Prostate gland (tissue), 2 donors: ENCODE measurements around the gene SLC35A5.

Experiments used
- POLR2A ChIP-seq: fragments of 450-650 bp; IDR thresholded peaks from one replicate; pipeline ENCODE4 v1.6.1; 2016; ENCODE audit warnings: antibody characterized with exemption, mild to moderate bottlenecking
- POLR2AphosphoS5 ChIP-seq: sonication (generic); formaldehyde crosslinking; IDR thresholded peaks from one replicate; pipeline ENCODE4 v1.6.1; 2017; ENCODE audit warnings: antibody characterized with exemption
- TF ChIP-seq, protein P1 (sequence below), 4 experiments: fragments of 200-600 bp in 2 of 4; fragments of 450-650 bp in 2 of 4; sonication (generic) in 2 of 4; IDR thresholded peaks; 1 replicate in 3 of 4; 2 replicates in 1 of 4; pipeline ENCODE4 v1.5.1; 2016 to 2019; ENCODE audit warnings: antibody characterized with exemption in 4 of 4, mild to moderate bottlenecking in 2 of 4, moderate library complexity in 2 of 4

DNA sequence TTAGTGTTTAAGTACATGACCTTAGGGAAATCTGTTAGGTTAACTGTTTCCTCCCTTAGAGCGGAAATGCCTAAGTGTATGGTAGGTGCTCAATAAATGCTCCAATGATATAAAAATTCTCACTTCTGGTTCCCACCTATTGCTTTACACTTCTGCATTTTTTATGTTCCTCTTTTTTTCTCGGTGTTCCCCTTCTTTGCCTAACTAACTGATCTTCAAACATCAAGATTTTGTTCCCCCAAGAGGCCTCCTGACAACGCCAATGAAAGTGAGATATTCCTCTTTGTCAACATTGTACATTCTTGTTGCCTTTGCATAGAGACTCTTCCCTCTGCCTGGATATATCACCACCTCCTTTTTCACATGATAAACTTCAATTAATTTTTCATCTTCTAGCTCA, 17.4 kb downstream of the SLC35A5 start:
- TF ChIP-seq, protein P1, sequence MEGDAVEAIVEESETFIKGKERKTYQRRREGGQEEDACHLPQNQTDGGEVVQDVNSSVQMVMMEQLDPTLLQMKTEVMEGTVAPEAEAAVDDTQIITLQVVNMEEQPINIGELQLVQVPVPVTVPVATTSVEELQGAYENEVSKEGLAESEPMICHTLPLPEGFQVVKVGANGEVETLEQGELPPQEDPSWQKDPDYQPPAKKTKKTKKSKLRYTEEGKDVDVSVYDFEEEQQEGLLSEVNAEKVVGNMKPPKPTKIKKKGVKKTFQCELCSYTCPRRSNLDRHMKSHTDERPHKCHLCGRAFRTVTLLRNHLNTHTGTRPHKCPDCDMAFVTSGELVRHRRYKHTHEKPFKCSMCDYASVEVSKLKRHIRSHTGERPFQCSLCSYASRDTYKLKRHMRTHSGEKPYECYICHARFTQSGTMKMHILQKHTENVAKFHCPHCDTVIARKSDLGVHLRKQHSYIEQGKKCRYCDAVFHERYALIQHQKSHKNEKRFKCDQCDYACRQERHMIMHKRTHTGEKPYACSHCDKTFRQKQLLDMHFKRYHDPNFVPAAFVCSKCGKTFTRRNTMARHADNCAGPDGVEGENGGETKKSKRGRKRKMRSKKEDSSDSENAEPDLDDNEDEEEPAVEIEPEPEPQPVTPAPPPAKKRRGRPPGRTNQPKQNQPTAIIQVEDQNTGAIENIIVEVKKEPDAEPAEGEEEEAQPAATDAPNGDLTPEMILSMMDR (IDR thresholded peaks at IDR 0.05), result no peak
- TF ChIP-seq POLR2AphosphoS5 (no peak), POLR2A (no peak)
